ENCODE data around the gene CSNK1G3.

The CSNK1G3 gene

GRCh38 chr5:123500471-123500870, 11.5 kb upstream of the CSNK1G3 start:
- Mint-ChIP-seq H3K4me3 (no peak overlapping the region), H3K36me3 (ENCODE audit: low read depth) (no peaks in the 10 kb centered on the region), H3K27me3 (ENCODE audit: low read depth) (peaks cover 23% of the 10 kb centered on the region), H3K9me3 (no peaks in the 10 kb centered on the region), H3K27ac (no peak overlapping the region), H3K4me1 (ENCODE audit: low read depth) (peaks cover 6% of the 10 kb centered on the region)

- no peak overlapping the region for H3K27ac Mint-ChIP-seq
- H3K4me3 Mint-ChIP-seq: no peak overlapping the region
- peaks cover 6% of the 10 kb centered on the region for H3K4me1 Mint-ChIP-seq (ENCODE audit: low read depth)
- H3K9me3 Mint-ChIP-seq: no peaks in the 10 kb centered on the region
- H3K36me3 Mint-ChIP-seq (ENCODE audit: low read depth): no peaks in the 10 kb centered on the region
- peaks cover 29% of the 10 kb centered on the region for H3K27me3 Mint-ChIP-seq (ENCODE audit: low read depth)
Measured at GRCh38 chr5:123502120-123502519, 9.9 kb upstream of the CSNK1G3 start.

- H3K9me3 Mint-ChIP-seq: no peaks in the 10 kb centered on the region
- H3K27me3 Mint-ChIP-seq (ENCODE audit: low read depth): peaks cover 34% of the 10 kb centered on the region
- peaks cover 6% of the 10 kb centered on the region for H3K4me1 Mint-ChIP-seq (ENCODE audit: low read depth)
- no peak overlapping the region for H3K4me3 Mint-ChIP-seq
- H3K27ac Mint-ChIP-seq: no peak overlapping the region
- H3K36me3 Mint-ChIP-seq (ENCODE audit: low read depth): no peaks in the 10 kb centered on the region
Measured at GRCh38 chr5:123503299-123503698, 8.7 kb upstream of the CSNK1G3 start.

GRCh38 chr5:123505633-123506032, 6.3 kb upstream of the CSNK1G3 start:
- Mint-ChIP-seq H3K4me1 (ENCODE audit: low read depth) (peaks cover 8% of the 10 kb centered on the region), H3K9me3 (no peaks in the 10 kb centered on the region), H3K4me3 (no peak overlapping the region), H3K27ac (no peak overlapping the region), H3K27me3 (ENCODE audit: low read depth) (peaks cover 23% of the 10 kb centered on the region), H3K36me3 (ENCODE audit: low read depth) (no peaks in the 10 kb centered on the region)

GRCh38 chr5:123508441-123508840, 3.5 kb upstream of the CSNK1G3 start:
- Mint-ChIP-seq H3K4me3 (no peak overlapping the region), H3K4me1 (ENCODE audit: low read depth) (peaks cover 12% of the 10 kb centered on the region), H3K27ac (no peak overlapping the region), H3K9me3 (no peaks in the 10 kb centered on the region), H3K36me3 (ENCODE audit: low read depth) (peaks cover 4% of the 10 kb centered on the region), H3K27me3 (ENCODE audit: low read depth) (peaks cover 21% of the 10 kb centered on the region)

- Mint-ChIP-seq H3K4me3 (peak overlapping the region; percentile 95), H3K4me1 (ENCODE audit: low read depth) (peaks cover 31% of the 10 kb centered on the region), H3K27ac (peak overlapping the region; percentile 96), H3K9me3 (no peaks in the 10 kb centered on the region), H3K27me3 (ENCODE audit: low read depth) (peaks cover 10% of the 10 kb centered on the region), H3K36me3 (ENCODE audit: low read depth) (peaks cover 10% of the 10 kb centered on the region)
Measured at GRCh38 chr5:123511290-123511647, 708 bp upstream of the CSNK1G3 start.

GRCh38 chr5:123512611-123513461, 859 bp downstream of the CSNK1G3 start:
- H3K36me3 Mint-ChIP-seq (ENCODE audit: low read depth): peaks cover 10% of the 10 kb centered on the region
- peaks cover 41% of the 10 kb centered on the region for H3K4me1 Mint-ChIP-seq (ENCODE audit: low read depth)
- H3K27ac Mint-ChIP-seq: peak overlapping the region; percentile 91
- peak overlapping the region; percentile 98 for H3K4me3 Mint-ChIP-seq
- no peaks in the 10 kb centered on the region for H3K9me3 Mint-ChIP-seq
- H3K27me3 Mint-ChIP-seq (ENCODE audit: low read depth): no peaks in the 10 kb centered on the region

- peaks cover 15% of the 10 kb centered on the region for H3K36me3 Mint-ChIP-seq (ENCODE audit: low read depth)
- H3K4me1 Mint-ChIP-seq (ENCODE audit: low read depth): peaks cover 53% of the 10 kb centered on the region
- H3K9me3 Mint-ChIP-seq: no peaks in the 10 kb centered on the region
- H3K27me3 Mint-ChIP-seq (ENCODE audit: low read depth): no peaks in the 10 kb centered on the region
- peak overlapping the region; percentile 15 for H3K27ac Mint-ChIP-seq
- H3K4me3 Mint-ChIP-seq: peak overlapping the region; percentile 32
Measured at GRCh38 chr5:123514615-123515355, 2.8 kb downstream of the CSNK1G3 start.

GRCh38 chr5:123515904-123516303, 3.9 kb downstream of the CSNK1G3 start:
- H3K4me3 Mint-ChIP-seq: peak overlapping the region; percentile 39
- no peaks in the 10 kb centered on the region for H3K9me3 Mint-ChIP-seq
- H3K27ac Mint-ChIP-seq: peak overlapping the region; percentile 49
- peaks cover 48% of the 10 kb centered on the region for H3K4me1 Mint-ChIP-seq (ENCODE audit: low read depth)
- H3K36me3 Mint-ChIP-seq (ENCODE audit: low read depth): peaks cover 15% of the 10 kb centered on the region
- H3K27me3 Mint-ChIP-seq (ENCODE audit: low read depth): no peaks in the 10 kb centered on the region

GRCh38 chr5:123517476-123517875, 5.5 kb downstream of the CSNK1G3 start:
- no peak overlapping the region for H3K27ac Mint-ChIP-seq
- no peaks in the 10 kb centered on the region for H3K9me3 Mint-ChIP-seq
- no peak overlapping the region for H3K4me3 Mint-ChIP-seq
- no peaks in the 10 kb centered on the region for H3K27me3 Mint-ChIP-seq (ENCODE audit: low read depth)
- peaks cover 46% of the 10 kb centered on the region for H3K4me1 Mint-ChIP-seq (ENCODE audit: low read depth)
- peaks cover 12% of the 10 kb centered on the region for H3K36me3 Mint-ChIP-seq (ENCODE audit: low read depth)

- Mint-ChIP-seq H3K4me1 (ENCODE audit: low read depth) (peaks cover 45% of the 10 kb centered on the region), H3K27ac (no peak overlapping the region)
Measured at GRCh38 chr5:123518111-123518510, 6.1 kb downstream of the CSNK1G3 start.

GRCh38 chr5:123520677-123521247, 8.8 kb downstream of the CSNK1G3 start:
- Mint-ChIP-seq H3K27ac (no peak overlapping the region), H3K4me3 (no peak overlapping the region), H3K36me3 (ENCODE audit: low read depth) (peaks cover 7% of the 10 kb centered on the region)

More at GRCh38 chr5:123518111-123518510, 6.1 kb downstream of the CSNK1G3 start:
- Mint-ChIP-seq H3K27me3 (ENCODE audit: low read depth) (no peaks in the 10 kb centered on the region), H3K9me3 (no peaks in the 10 kb centered on the region), H3K36me3 (ENCODE audit: low read depth) (peaks cover 12% of the 10 kb centered on the region), H3K4me3 (peak overlapping the region; percentile 8)

GRCh38 chr5:123524146-123524545, 12.2 kb downstream of the CSNK1G3 start:
- Mint-ChIP-seq H3K27me3 (ENCODE audit: low read depth) (no peaks in the 10 kb centered on the region), H3K27ac (no peak overlapping the region), H3K4me3 (no peak overlapping the region), H3K36me3 (ENCODE audit: low read depth) (peaks cover 2% of the 10 kb centered on the region), H3K9me3 (no peaks in the 10 kb centered on the region), H3K4me1 (ENCODE audit: low read depth) (peaks cover 10% of the 10 kb centered on the region)

More at GRCh38 chr5:123520677-123521247, 8.8 kb downstream of the CSNK1G3 start:
- Mint-ChIP-seq H3K27me3 (ENCODE audit: low read depth) (no peaks in the 10 kb centered on the region), H3K4me1 (ENCODE audit: low read depth) (peaks cover 28% of the 10 kb centered on the region), H3K9me3 (no peaks in the 10 kb centered on the region)

GRCh38 chr5:123527190-123527589, 15.2 kb downstream of the CSNK1G3 start:
- H3K36me3 Mint-ChIP-seq (ENCODE audit: low read depth): peaks cover 2% of the 10 kb centered on the region
- H3K27ac Mint-ChIP-seq: no peak overlapping the region
- peaks cover 8% of the 10 kb centered on the region for H3K4me1 Mint-ChIP-seq (ENCODE audit: low read depth)
- no peaks in the 10 kb centered on the region for H3K9me3 Mint-ChIP-seq
- no peaks in the 10 kb centered on the region for H3K27me3 Mint-ChIP-seq (ENCODE audit: low read depth)
- H3K4me3 Mint-ChIP-seq: no peak overlapping the region
